Spleen (tissue), 7 donors: Measurements from ENCODE around the gene GPR183.

ENCODE experiments used
- CTCF ChIP-seq, 11 experiments: fragments of 200-600 bp in 7 of 11; fragments of 450-650 bp in 4 of 11; sonication (generic) in 4 of 11; IDR thresholded peaks in 8 of 11; conservative IDR thresholded peaks in 3 of 11; 1 replicate in 7 of 11; 2 replicates in 4 of 11; pipeline versions ENCODE4 v1.4.0 to v1.8.0; 2016 to 2021; ENCODE audit warnings: antibody characterized with exemption in 11 of 11, inconsistent platforms in 4 of 11, mild to moderate bottlenecking in 1 of 11
- POLR2A ChIP-seq, 3 donors: fragments of 450-650 bp; IDR thresholded peaks; one replicate each; pipeline ENCODE4 v1.5.1; 2017; ENCODE audit warnings: antibody characterized with exemption in 3 of 3, mild to moderate bottlenecking in 1 of 3
- POLR2AphosphoS5 ChIP-seq, 3 donors: sonication (generic); formaldehyde crosslinking; IDR thresholded peaks; one replicate each; pipeline ENCODE4 v1.5.1; 2017; ENCODE audit warnings: antibody characterized with exemption in 3 of 3
- donor health status: DM: no; HTN: no; CAD: no; lungs with moderate emphysema.
- donor health status: DM: no; HTN: no; CAD: no.
- donor health status: DM: no; HTN: no; CAD: no.

GRCh38 chr13:99352351-99353245 is 45.4 kb upstream of the GPR183 start:
- TF ChIP-seq POLR2A (IDR thresholded peaks at IDR 0.05) (no peak), CTCF (IDR thresholded peaks at IDR 0.05 in 8 of 11, conservative IDR thresholded peaks at IDR 0.05 in 3 of 11) (no peak), POLR2AphosphoS5 (IDR thresholded peaks at IDR 0.05) (no peak)
